H1 (cell line): ENCODE results near the gene STXBP4. TPM values are rescaled to one million over a fixed set of nuclear protein-coding genes. Genes with fewer than 3 reads are reported as not detected.

Source experiments
- RAD21 ChIP-seq, 2 experiments: IDR thresholded peaks in 1 of 2; conservative IDR thresholded peaks in 1 of 2; 2 replicates each; pipeline ENCODE4 v1.6.1; 2011; ENCODE audit warnings: low read depth in 2 of 2, low read length in 2 of 2, improper control_type of control experiment in 1 of 2, inconsistent platforms in 1 of 2, mild to moderate bottlenecking in 1 of 2, moderate library complexity in 1 of 2
- polyA plus RNA-seq, 7 experiments: library from polyadenylated mRNA; depleted of rRNA in 3 of 7; stranded (reverse) in 5 of 7; unstranded in 2 of 7; fragments of >200 nt in 5 of 7; fragments of 200-250 nt in 2 of 7; gene quantifications; 1 replicate in 5 of 7; 2 replicates in 1 of 7; 4 replicates in 1 of 7; pipeline versions ENCODE4 v1.2.1 to v1.2.3, GENCODE V29; 2011 to 2013; ENCODE audit warnings: missing spikeins in 2 of 7, mixed read lengths in 2 of 7
- total RNA-seq: library from RNA; stranded (reverse); fragmentation: NEBNext Ultra II Directional; extraction: Animal tissue kit (Norgen Biotek cat#: 25700); gene quantifications from 2 replicates; pipeline ENCODE4 v1.2.1, GENCODE V29; 2021

Gene STXBP4
- total and polyA plus RNA-seq, 2 of the 8 experiments (the other 6 are each of a cell fraction or from before 2014, with no cell fraction given) = 3.2 to 18.5 TPM

DNA sequence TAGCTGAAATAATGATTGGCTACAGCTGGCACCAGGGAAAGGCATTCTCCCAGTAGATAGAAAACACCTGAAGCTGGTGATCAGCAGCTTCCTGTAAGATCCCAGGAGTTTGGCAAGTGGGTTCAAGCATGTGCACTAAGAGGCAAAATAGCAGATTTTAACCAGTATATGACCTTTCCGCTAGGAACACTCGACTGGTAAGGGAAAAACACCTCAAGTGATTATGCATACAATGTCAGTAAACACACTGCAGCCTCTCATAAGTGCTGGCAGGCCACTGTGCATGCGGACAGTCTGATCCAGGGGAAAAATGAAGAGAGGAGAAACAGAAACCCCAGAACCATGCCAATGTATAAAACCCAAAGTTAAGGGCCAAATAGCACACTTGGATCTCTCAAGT lies 247.1 kb downstream of the STXBP4 start (continued):
- no peak for TF ChIP-seq RAD21 (IDR thresholded peaks at IDR 0.05 in 1 of 2, conservative IDR thresholded peaks at IDR 0.05 in 1 of 2; ENCODE audit: low read depth in 2 of 2, low read length in 2 of 2)
